Retinal pigment epithelial cell (primary cell): ENCODE data around the gene FNDC3B.

Experiments used
- DNase-seq: peaks from one replicate; pipeline ENCODE4 v3.0.0-alpha.2; 2010; ENCODE audit warnings: low read depth
- H3K4me3 ChIP-seq: 2 replicates; pipeline ENCODE4 v1.5.1; 2011; ENCODE audit warnings: mild to moderate bottlenecking, low read length, control low read depth, moderate library complexity
- TF ChIP-seq, protein P1 (sequence below): conservative IDR thresholded peaks from 2 replicates; pipeline ENCODE4 v1.5.1; 2011; ENCODE audit warnings: low read depth, low read length, control low read depth, inconsistent platforms

Gene FNDC3B

DNA sequence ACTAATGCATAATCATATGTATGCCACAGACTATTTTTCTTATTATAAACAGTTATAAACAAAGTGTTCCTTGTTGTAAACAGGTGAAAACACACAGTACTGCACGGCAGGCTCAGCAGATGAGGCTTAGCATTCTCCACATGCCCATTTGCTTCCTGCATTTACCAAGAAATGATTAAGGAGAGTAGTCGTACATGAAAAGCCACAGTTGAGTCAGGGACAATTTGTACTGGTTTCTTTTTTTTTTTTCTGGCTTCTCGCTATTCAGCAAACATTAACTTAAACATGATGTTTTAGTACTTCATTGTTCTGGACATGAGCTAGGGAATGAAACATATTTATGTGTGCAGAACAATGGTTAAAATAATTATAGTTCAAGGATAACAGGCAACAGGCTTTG lies 345.5 kb downstream of the FNDC3B start:
- TF ChIP-seq, protein P1, sequence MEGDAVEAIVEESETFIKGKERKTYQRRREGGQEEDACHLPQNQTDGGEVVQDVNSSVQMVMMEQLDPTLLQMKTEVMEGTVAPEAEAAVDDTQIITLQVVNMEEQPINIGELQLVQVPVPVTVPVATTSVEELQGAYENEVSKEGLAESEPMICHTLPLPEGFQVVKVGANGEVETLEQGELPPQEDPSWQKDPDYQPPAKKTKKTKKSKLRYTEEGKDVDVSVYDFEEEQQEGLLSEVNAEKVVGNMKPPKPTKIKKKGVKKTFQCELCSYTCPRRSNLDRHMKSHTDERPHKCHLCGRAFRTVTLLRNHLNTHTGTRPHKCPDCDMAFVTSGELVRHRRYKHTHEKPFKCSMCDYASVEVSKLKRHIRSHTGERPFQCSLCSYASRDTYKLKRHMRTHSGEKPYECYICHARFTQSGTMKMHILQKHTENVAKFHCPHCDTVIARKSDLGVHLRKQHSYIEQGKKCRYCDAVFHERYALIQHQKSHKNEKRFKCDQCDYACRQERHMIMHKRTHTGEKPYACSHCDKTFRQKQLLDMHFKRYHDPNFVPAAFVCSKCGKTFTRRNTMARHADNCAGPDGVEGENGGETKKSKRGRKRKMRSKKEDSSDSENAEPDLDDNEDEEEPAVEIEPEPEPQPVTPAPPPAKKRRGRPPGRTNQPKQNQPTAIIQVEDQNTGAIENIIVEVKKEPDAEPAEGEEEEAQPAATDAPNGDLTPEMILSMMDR = no peak
- H3K4me3 ChIP-seq = no peak overlapping the region
- DNase-seq = no peak

DNA sequence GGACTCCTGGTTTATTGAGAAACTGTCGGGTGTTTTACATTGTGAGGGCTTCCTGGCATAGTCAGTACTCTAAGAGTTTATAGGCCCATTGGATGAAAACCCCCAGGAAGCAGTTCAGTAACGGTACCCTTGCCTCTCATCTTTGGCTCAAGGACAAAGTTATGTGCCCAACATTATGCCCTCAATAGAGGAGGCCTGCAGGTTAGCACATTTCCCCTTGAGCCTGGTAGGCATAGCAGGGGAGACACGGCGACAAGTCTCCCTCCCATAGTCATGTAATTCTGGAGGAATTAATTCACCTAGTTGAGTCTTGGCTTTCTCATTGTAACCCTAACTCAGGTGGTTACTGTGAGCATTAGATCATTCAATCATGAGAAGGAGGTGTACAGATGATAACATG lies 348.4 kb downstream of the FNDC3B start:
- TF ChIP-seq, protein P1 = no peak
- H3K4me3 ChIP-seq = no peak overlapping the region
- no peak for DNase-seq

DNA sequence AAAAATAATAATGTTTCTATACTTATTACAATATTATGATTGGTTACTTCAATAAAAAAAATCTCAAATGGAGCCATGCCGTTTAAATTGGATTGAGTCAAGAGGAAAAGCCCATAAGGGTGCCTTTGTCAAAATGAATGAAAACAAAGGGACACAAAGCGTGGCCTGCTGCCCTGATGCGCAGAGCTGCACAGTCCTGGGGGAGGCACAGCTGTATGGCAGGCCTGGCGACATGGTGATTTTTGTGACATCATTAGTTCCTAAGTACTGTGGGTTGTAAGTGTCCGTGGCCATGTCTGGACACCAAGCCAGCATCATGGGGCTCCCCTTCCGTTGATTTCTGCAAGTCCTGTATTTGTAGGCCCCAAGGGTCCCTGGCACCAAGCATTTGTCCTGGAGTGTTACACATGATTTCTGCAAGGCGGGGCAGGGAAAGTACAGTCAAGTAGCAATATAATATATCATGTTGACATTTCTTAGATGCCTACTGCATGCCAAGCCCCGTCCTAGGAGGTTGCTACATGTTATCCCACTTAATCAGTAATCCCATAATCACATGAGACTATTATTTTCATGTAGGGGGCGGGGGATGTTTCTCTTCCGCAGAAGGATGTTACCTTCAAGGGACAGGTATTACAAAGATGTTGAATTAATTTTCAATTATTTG lies 349.2 kb downstream of the FNDC3B start:
- no peak overlapping the region for H3K4me3 ChIP-seq
- TF ChIP-seq, protein P1 = no peak
- DNase-seq = no peak

DNA sequence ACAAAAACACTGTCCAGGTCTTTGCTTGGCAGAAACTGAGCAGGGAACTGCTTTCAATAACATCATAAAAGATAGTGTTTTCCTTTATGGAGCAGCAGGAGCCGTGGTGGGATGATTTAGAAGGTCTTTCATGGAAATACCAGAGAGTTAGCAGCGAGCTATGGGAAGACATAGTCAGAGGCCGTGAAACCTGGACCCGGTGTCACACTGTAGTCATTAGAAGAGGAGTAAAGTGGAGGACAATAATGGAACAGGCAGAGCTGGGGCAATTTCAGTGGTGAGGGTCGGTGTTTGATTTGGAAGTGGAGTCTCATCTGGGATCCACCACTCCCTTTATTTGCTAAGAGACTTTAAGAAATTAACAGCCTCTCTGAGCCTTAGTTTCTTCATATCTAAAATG lies 351.4 kb downstream of the FNDC3B start:
- DNase-seq = no peak
- H3K4me3 ChIP-seq = no peak overlapping the region
- TF ChIP-seq, protein P1 = no peak

DNA sequence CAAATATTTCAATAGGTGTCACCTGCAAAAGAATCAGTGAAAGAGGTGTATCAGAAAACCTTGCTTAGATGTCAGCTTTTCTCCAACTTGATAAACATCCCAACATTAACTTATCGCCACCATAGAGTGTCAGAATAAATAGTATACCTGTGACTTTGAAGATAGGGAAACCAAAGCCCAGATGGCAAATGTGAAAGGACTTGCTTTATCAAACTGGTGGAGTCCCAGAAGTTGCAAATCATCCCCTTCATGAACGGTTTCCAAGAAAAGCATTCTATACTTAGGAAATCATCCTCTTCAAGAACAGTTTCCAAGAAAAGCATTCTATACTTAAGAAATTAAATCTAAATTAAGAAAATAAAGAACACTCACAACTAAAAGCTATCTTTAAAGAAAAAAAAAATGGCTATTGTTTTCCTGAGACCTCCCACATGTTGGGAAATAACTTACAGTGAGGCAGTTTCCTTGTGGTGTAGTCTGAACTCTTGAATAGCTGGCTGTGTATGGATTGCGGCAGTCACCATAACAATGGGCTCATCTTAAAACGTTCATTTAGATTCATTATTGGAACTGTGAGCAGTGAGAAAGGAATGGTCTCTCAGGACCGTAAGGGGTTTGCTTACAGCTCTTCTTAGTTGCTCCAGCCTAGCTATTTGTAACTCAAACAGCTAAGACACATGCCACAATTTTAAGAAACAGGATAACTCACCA lies 352.4 kb downstream of the FNDC3B start:
- TF ChIP-seq, protein P1 = no peak
- DNase-seq = no peak

DNA sequence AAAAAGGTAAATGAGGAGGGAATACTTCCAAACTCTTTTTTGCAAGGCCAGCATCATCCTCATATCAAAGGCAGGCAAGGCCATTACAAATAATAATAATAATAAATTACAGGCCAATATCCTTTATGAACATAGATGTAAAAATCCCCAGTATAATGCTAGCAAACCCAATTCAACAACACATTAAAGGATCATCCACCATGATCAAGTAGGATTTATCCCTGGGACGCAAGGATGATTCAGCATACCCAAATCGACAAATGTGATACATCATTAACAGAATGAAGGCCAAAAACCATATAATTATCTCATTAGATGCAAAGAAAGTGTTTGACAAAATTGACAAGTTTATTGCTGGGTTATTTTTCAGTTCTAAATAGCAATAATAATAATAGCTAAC lies 355.3 kb downstream of the FNDC3B start:
- TF ChIP-seq, protein P1 = no peak
- H3K4me3 ChIP-seq = no peak overlapping the region
- no peak for DNase-seq

More for the DNA sequence above, 352.4 kb downstream of the FNDC3B start:
- H3K4me3 ChIP-seq = no peak overlapping the region

DNA sequence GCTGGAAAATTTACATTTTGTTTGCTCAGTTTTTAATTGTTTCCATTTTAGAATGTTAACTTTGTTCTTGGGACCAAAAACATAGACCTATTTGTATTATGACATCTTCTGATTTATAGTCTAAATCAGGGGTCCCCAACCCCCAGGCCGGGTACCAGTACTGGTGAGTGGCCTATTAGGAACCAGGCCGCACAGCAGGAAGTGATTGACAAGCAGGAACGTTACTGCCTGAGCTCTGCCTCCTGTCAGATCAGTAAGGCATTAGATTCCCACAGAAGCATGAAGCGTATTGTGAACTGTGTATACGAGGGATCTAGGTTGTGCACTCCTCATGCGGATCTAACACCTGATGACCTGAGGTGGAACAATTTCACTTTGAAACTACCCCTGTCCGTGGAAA lies 357.0 kb downstream of the FNDC3B start:
- no peak overlapping the region for H3K4me3 ChIP-seq
- TF ChIP-seq, protein P1 = no peak
- no peak for DNase-seq
